H54 (cell line): ENCODE data around the gene HCN2.
"Not testable (repeated sequence)": the region's sequence is repeated elsewhere in the genome, so short reads cannot be mapped to it uniquely, and the experiment has no call there.

Experiments
- DNase-seq: peaks from one replicate; pipeline ENCODE4 v3.0.0; 2011; ENCODE audit warnings: low spot score, mixed read lengths; ENCODE audit not compliant: insufficient read length
- FAIRE-seq: peaks from 3 replicates; lab custom pipeline; 2011; peaks lifted over from hg19 to GRCh38; lab: Jason Lieb, UNC
- POLR2A ChIP-seq: IDR thresholded peaks from 2 replicates; pipeline ENCODE4 v1.6.1; 2011; ENCODE audit warnings: low read depth, mild to moderate bottlenecking, low read length

Gene HCN2

DNA sequence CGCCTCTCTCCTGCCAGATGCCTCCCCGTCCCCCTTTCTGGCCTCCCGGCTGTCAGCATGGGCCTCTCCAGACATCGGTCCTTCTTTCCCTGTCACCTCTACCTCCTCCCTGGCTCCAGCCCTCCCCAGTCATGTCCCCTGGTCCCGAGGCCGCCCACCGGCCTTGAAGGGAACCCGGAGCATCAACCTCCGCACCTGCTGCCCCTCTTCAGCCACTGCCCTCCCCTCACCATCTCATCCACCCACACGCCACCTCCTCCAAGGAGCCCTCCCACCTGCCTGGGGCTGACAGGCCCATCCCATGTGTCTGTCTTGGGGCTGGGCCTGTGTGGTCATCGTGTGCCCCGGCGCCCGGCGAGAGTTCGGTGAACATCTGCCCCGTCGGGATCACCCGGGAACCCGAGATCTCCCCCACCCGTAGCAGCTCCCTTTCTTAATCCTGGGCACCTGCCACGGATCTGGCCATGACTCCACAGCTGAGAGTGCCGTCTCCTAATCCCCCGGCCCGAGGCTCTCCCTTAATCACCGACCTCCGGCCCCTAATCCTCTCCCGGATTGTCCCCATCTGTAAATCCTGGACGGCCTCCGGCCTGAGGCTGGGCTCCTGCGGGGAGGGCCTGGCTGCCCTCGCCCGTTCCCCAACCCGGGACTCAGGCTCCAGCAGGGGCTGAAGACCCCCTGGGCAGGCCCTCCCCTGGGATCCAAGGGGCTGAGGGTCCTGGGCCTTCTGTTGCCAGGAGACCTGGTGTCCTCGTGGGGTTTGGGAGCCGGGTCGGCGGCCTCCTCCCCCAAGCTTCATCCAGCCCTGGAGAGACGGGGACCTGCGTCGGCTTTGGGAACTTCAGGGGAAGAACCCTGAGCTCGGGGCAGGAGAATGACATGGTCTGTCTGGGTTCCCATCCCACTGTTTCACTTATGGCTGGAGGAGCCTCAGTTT lies 5.9 kb downstream of the HCN2 start:
- DNase-seq = no peak
- FAIRE-seq = no peak
- TF ChIP-seq POLR2A = no peak

DNA sequence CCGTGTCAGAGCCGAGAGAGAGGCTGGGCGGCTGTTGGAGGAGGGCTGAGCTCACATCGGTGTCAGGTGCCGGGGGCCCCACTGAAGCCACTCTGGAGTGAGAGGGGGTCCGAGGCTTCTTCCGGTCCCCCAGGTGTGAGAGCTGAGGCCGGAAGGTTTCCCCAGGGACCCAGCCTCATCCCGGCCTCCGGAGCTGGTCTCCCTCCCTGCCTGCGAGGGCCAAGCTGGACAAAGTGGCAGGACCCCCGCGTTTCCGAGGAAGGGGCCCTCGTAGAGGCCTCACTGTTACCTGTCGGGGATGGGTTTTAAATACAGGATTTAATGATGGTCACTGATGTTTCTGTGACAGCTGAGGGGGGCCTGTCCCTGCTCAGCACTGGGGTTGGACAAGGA lies 6.6 kb downstream of the HCN2 start:
- no peak for TF ChIP-seq POLR2A
- no peak for DNase-seq
- no peak for FAIRE-seq

DNA sequence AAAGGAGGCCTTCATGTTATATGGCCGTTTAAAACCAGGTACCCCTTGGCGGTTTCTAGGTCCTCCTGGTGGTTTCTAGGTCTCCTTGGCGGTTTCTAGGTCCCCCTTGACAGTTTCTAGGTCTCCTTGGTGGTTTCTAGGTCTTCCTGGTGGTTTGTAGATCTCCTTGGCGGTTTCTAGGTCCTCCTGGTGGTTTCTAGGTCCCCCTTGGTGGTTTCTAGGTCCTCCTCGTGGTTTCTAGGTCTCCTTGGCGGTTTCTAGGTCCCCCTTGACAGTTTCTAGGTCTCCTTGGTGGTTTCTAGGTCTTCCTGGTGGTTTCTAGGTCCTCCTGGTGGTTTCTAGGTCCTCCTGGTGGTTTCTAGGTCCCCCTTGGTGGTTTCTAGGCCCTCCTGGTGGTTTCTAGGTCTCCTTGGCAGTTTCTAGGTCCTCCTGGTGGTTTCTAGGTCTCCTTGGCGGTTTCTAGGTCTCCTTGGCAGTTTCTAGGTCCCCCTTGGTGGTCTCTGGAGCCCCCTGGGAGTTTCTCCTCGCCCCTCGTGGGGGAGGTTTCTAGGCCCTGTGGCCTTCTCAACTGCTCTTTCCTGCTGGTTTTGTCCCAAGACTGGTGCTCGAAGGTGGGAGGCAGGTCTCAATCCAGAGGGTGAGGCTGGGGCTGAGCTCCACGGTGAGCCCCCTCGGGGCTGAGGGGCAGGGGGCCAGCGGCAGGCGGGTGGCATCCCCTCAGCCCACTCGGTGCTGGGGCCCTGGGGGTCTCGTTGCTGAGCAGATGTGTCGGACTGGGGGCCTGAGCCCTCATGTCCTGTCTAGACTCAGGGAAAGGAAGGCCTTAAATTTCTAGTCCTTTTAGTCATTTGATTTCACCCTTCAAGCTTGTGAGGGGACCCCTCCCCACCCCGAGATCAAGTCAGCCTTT lies 8.0 kb downstream of the HCN2 start:
- FAIRE-seq (no peak), DNase-seq (no peak)
- TF ChIP-seq POLR2A = no peak

DNA sequence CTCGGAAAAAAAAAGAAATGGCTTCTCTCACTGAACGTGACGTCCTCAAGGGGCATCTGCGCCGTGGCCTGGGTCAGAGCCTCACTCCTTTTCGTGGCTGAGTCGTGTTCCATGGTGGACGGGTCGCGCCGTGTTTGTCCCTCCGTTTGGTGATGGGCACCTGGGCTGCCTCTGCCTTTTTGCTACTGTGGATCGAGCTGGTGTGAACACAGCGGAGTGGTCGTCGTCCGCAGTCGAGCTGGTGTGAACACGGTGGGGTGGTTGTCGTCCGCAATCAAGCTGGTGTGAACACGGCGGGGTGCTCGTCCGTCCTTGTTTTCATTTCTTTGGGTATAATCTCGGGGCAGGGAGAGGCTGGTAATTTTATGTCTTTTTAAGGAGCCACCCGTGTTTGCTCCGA lies 11.6 kb downstream of the HCN2 start:
- DNase-seq (no peak), FAIRE-seq (no peak)
- TF ChIP-seq POLR2A = no peak

DNA sequence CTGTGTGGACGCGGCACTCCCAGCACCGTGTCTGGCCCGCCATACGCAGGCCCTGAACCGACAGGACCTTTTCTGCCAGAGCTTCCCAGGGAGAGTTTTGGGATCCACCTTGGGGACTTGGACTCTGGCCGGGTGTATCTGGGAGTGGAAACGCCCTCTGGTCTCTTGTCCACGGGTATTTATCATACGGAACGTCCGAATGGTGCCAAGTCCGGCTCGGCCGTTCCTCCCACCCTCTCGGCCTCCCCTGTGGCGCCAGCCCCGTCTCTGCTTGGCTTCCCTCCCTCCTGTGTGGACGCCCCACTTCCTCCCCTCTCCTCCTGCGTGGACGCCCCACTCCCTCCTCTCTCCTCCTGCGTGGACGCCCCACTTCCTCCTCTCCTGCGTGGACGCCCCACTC lies 12.1 kb downstream of the HCN2 start:
- no peak for FAIRE-seq

DNA sequence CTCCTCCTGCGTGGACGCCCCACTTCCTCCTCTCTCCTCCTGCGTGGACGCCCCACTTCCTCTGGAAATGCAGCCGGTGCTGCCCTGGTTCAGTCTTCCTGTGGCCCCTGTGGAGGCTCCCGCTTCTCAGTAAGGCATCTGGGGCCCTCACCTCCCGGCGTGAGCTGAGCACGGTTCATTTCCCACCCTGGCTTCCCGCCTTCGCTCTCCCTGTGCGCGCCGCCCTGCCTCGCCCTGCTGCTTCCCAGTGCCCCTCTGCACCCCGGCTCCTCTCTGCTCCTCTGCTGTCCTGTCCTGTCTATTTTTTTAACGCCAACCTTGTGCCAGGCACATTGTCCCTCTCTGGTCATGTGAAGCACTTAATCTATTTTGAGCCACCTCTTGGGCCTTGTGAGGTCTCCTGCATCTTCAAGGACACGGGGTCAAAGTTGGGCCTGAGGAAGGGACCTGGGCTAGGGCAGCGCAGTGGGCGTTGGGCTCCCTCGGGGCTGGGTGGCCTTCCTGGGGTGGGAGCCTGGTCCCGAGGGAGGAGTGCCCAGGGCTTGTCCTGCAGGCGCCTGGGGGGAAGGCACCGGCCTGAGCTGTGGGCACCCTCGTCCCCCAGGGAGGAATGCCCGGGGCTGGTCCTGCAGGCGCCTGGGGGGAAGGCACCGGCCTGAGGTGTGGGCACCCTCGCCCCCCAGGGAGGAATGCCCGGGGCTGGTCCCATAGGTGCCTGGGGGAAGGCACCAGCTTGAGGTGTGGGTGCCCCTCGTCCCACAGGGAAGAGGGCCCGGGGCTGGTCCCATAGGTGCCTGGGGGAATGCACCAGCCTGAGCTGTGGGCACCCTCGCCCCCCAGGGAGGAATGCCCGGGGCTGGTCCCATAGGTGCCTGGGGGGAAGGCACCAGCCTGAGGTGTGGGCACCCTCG lies 13.0 kb downstream of the HCN2 start:
- no peak for TF ChIP-seq POLR2A
- DNase-seq (no peak), FAIRE-seq (no peak)

More for the DNA sequence above, 12.1 kb downstream of the HCN2 start:
- no peak for DNase-seq
- TF ChIP-seq POLR2A = no peak

DNA sequence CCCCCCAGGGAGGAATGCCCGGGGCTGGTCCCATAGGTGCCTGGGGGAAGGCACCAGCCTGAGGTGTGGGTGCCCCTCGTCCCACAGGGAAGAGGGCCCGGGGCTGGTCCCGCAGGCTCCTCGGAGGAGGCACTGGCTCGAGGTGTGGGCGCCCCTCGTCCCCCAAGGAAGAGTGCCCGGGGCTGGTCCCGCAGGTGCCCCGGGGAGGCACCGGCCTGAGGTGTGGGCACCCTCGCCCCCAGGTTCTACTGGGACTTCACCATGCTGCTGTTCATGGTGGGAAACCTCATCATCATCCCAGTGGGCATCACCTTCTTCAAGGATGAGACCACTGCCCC lies 13.6 kb downstream of the HCN2 start:
- DNase-seq, FAIRE-seq: not testable (repeated sequence)

DNA sequence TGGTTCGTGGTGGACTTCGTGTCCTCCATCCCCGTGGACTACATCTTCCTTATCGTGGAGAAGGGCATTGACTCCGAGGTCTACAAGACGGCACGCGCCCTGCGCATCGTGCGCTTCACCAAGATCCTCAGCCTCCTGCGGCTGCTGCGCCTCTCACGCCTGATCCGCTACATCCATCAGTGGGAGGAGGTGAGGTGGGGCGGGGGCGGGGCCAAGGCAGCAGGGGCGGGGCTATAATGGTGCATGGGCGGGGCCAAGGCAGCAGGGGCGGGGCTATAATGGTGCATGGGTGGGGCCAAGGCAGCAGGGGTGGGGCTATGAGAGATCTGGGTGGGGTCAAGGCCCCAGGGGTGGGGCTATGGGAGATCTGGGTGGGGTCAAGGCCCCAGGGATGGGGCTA lies 14.1 kb downstream of the HCN2 start:
- DNase-seq, FAIRE-seq: not testable (repeated sequence)

DNA sequence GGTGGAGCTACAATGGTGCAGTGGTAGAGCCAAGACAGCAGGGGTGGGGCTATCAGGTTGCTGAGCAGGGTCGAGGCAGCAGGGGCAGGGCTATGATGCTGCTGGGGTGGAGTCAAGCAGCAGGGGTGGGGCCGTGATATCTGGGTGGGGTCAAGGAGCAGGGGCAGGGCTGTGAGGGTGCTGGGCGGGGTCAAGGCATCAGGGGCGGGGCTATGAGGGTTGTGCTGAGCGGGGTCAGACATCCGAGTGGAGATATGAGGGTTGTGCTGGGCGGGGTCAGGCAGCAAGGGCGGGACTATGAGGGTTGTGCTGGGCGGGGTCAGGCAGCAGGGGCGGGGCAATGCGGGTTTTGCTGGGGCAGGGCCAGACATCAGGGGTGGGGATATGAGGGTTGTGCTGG lies 14.7 kb downstream of the HCN2 start:
- FAIRE-seq (no peak), DNase-seq (no peak)
- no peak for TF ChIP-seq POLR2A

DNA sequence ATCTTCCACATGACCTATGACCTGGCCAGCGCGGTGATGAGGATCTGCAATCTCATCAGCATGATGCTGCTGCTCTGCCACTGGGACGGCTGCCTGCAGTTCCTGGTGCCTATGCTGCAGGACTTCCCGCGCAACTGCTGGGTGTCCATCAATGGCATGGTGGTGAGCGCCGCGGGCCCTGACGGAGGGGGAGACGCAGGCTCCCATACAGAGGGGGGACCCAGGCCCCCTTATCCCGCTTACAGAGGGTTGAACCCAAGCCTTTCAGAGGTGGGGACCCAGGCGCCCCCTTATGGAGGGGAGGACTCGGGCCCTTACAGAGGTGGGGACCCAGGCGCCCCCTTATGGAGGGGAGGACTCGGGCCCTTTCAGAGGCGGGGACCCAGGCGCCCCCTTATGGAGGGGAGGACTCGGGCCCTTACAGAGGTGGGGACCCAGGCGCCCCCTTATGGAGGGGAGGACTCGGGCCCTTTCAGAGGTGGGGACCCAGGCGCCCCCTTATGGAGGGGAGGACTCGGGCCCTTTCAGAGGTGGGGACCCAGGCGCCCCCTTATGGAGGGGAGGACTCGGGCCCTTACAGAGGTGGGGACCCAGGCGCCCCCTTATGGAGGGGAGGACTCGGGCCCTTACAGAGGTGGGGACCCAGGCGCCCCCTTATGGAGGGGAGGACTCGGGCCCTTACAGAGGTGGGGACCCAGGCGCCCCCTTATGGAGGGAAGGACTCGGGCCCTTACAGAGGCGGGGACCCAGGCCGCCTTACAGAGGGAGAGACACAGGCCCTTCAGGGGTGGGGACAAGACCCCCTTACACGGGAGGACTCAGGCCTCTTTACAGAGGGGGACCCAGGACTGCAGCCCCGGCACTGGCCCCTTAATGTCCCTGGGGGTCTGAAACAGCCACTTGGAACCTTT lies 15.6 kb downstream of the HCN2 start:
- not testable (repeated sequence) for FAIRE-seq, DNase-seq

DNA sequence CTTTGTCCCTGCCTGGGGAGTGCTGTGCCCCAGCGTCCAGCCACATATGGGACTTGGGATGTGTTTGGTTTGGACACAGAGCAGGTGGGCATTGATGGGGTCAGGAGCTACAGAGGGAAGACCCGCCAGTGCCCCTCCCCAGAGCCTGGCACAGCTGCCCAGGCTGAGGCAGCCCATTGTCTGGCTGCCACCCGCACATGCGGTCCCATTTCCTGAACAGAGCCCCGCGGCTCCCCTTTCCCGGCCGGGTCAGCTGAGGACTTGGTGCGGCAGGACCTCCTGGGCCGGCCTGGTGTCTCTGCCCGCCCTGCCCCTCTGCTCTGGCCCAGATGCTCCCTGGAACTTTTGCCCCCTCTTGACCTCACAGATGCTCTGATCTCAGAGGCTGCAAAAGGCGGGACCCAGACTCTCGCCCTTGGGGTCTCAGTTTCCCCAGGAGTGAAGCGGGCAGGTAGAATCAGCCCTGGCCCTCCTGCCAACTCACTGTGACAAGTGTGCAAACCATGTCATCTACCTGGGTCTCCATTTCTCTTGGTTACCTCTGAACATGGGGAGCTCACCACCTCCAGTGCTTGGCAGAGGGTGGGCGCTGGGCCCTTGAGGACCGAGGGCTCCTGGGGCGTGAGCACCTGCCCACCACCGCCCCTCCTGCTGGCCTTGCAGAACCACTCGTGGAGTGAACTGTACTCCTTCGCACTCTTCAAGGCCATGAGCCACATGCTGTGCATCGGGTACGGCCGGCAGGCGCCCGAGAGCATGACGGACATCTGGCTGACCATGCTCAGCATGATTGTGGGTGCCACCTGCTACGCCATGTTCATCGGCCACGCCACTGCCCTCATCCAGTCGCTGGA lies 17.8 kb downstream of the HCN2 start:
- no peak for FAIRE-seq
- no peak for TF ChIP-seq POLR2A

More for the DNA sequence above, 17.8 kb downstream of the HCN2 start:
- no peak for DNase-seq
